Measurements from ENCODE around the gene ARGLU1.

DNA sequence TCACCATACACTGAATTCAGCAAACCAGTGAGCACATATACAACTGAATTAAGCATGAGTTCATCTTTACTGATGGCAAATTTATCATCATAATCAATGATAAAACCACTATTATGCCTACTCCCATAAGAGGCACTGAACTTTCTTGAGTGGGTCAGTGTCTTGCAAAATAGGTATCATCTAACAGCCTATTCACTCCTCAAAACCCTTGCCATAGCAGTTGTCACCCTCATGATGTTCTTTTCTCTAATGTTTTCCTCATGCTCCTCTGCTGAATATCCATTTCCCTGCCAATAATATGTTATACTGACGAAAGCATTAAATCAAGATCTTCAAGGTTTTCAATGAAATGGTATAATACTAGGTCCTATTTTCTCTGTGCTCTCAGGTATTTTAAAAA is 5.6 kb downstream of the ARGLU1 start:
- TF ChIP-seq, protein P1, sequence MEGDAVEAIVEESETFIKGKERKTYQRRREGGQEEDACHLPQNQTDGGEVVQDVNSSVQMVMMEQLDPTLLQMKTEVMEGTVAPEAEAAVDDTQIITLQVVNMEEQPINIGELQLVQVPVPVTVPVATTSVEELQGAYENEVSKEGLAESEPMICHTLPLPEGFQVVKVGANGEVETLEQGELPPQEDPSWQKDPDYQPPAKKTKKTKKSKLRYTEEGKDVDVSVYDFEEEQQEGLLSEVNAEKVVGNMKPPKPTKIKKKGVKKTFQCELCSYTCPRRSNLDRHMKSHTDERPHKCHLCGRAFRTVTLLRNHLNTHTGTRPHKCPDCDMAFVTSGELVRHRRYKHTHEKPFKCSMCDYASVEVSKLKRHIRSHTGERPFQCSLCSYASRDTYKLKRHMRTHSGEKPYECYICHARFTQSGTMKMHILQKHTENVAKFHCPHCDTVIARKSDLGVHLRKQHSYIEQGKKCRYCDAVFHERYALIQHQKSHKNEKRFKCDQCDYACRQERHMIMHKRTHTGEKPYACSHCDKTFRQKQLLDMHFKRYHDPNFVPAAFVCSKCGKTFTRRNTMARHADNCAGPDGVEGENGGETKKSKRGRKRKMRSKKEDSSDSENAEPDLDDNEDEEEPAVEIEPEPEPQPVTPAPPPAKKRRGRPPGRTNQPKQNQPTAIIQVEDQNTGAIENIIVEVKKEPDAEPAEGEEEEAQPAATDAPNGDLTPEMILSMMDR (IDR thresholded peaks at IDR 0.05): no peak
- no peak for TF ChIP-seq POLR2A (IDR thresholded peaks at IDR 0.05)

All from adrenal gland (tissue), 5 donors.